HG03432 (cell line): Measurements from ENCODE around the gene SNRK.

Experiments
- ATAC-seq: cut with Tn5 transposase; IDR thresholded peaks from one replicate; pipeline ENCODE4 v1.9.1; 2021; ENCODE audit warnings: mild to moderate bottlenecking, moderate library complexity; ENCODE audit not compliant: unreplicated experiment

Gene SNRK

GRCh38 chr3:43304126-43304525 is 17.8 kb downstream of the SNRK start:
- no peak for ATAC-seq

- ATAC-seq = no peak
Measured at GRCh38 chr3:43307226-43307625, 20.9 kb downstream of the SNRK start.

GRCh38 chr3:43307649-43308048 is 21.3 kb downstream of the SNRK start:
- no peak for ATAC-seq

GRCh38 chr3:43309372-43310305 is 23.3 kb downstream of the SNRK start:
- ATAC-seq = no peak

GRCh38 chr3:43316783-43317460 is 30.6 kb downstream of the SNRK start:
- no peak for ATAC-seq

GRCh38 chr3:43317461-43318316 is 31.3 kb downstream of the SNRK start:
- no peak for ATAC-seq

GRCh38 chr3:43319376-43319775 is 33.0 kb downstream of the SNRK start:
- no peak for ATAC-seq

GRCh38 chr3:43319794-43320193 is 33.5 kb downstream of the SNRK start:
- no peak for ATAC-seq

- ATAC-seq = no peak
Measured at GRCh38 chr3:43320288-43320687, 33.9 kb downstream of the SNRK start.

- no peak for ATAC-seq
Measured at GRCh38 chr3:43323541-43323940, 37.2 kb downstream of the SNRK start.

- ATAC-seq = peak; percentile 67
Measured at GRCh38 chr3:43326891-43327581, 40.7 kb downstream of the SNRK start.

GRCh38 chr3:43327582-43327979 is 41.2 kb downstream of the SNRK start:
- ATAC-seq = no peak

- ATAC-seq = no peak
Measured at GRCh38 chr3:43328653-43329052, 42.3 kb downstream of the SNRK start.

- no peak for ATAC-seq
Measured at GRCh38 chr3:43330981-43331380, 44.6 kb downstream of the SNRK start.

- no peak for ATAC-seq
Measured at GRCh38 chr3:43331381-43331780, 45.0 kb downstream of the SNRK start.

GRCh38 chr3:43334976-43335375 is 48.6 kb downstream of the SNRK start:
- no peak for ATAC-seq

GRCh38 chr3:43335799-43336198 is 49.5 kb downstream of the SNRK start:
- ATAC-seq = no peak

- no peak for ATAC-seq
Measured at GRCh38 chr3:43338295-43338694, 52.0 kb downstream of the SNRK start.

- ATAC-seq = no peak
Measured at GRCh38 chr3:43340403-43340802, 54.1 kb downstream of the SNRK start.

GRCh38 chr3:43341788-43342187 is 55.4 kb downstream of the SNRK start:
- ATAC-seq = no peak

GRCh38 chr3:43343185-43343584 is 56.8 kb downstream of the SNRK start:
- ATAC-seq = no peak
